NCI-H128 (cell line): ENCODE measurements around the gene GRHPR.
"Not testable (repeated sequence)": the region's sequence is repeated elsewhere in the genome, so short reads cannot be mapped to it uniquely, and the experiment has no call there.

Source experiments
- DNase-seq: peaks from one replicate; lab custom pipeline; 2025; ENCODE audit not compliant: unreplicated experiment; lab: John Stamatoyannopoulos, UW

GRHPR gene

DNA sequence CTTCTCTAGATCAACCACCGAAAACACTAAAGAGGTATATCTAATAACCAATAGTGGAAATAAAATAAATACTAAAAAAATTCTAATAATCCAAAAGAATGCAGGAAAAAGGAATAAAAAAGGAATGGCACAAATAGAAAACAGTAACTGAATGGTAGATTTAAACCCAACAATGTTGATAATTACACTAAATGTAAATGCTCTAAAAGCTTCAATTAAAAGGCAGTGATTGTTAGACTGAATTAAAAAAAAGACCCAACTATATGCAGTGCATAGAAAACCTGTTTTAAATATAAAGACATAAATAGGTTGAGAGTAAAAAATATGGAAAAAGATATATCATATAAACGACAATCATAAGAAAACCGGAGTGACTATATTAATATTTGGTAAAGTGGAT is 51.9 kb downstream of the GRHPR start:
- DNase-seq = no peak

DNA sequence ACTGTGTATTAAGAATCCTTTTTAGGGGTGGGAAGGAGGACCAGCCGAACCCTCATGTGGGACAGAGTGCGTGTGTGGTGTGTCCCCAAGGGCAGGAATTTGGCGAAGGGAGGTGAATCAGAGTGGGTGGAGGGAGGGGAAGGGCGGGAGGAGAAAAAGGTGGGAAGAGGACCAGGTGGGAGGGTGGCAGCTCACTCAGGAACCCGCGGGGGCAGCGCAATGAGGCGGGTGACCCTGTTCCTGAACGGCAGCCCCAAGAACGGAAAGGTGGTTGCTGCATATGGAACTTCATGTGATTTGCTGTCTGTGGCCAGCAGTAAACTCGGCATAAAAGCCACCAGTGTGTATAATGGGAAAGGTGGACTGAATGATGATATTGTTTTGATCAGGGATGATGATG is 54.4 kb downstream of the GRHPR start:
- DNase-seq = no peak

DNA sequence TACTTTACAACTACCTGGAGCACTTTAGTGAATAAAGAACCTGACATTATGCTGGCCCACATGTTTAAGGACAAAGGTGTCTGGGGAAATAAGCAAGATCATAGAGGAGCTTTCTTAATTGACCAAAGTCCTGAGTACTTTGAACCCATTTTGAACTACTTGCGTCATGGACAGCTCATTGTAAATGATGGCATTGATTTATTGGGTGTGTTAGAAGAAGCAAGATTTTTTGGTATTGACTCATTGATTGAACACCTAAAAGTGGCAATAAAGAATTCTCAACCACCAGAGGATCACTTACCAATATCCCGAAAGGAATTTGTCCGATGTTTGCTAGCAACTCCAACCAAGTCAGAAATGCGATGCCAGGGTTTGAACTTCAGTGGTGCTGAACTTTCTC is 54.9 kb downstream of the GRHPR start:
- DNase-seq = not testable (repeated sequence)

DNA sequence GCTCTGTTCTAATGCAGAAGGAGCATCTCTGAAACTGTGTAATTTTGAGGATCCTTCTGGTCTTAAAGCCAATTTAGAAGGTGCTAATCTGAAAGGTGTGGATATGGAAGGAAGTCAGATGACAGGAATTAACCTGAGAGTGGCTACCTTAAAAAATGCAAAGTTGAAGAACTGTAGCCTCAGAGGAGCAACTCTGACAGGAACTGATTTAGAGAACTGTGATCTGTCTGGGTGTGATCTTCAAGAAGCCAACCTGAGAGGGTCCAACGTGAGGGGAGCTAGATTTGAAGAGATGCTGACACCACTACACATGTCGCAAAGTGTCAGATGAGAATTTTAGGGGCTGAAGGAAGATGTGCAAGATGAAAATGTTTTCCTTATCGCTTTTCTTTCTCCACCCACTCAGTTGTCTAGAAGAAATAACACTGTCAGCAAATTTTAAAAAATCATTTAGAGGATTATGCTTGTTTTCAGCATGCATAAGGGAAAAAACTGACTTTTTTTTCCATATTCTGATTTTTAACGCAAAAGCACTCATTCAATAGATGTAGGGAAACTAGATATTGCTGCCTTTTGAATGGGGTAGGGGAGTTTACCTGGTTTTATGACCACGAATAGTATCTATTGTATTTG is 55.6 kb downstream of the GRHPR start:
- DNase-seq = not testable (repeated sequence)

DNA sequence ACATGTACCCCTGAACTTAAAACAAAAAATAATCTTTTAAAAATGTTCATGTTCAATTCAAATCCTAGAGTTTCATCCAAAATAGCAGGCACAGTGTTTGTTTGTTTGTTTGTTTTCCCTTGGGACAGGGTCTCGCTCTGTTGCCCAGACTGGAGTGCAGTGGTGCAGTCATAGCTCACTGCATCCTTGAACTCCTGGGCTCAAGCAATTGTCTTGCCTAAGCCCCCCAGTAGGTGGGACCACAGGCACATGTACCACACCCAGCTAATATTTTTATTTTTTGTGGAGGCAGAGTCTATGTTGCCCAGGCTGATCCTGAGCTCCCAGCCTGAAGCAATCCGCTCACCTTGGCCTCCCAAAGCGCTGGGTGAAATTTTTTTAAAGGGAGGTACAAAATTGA is 58.3 kb downstream of the GRHPR start:
- DNase-seq = no peak

DNA sequence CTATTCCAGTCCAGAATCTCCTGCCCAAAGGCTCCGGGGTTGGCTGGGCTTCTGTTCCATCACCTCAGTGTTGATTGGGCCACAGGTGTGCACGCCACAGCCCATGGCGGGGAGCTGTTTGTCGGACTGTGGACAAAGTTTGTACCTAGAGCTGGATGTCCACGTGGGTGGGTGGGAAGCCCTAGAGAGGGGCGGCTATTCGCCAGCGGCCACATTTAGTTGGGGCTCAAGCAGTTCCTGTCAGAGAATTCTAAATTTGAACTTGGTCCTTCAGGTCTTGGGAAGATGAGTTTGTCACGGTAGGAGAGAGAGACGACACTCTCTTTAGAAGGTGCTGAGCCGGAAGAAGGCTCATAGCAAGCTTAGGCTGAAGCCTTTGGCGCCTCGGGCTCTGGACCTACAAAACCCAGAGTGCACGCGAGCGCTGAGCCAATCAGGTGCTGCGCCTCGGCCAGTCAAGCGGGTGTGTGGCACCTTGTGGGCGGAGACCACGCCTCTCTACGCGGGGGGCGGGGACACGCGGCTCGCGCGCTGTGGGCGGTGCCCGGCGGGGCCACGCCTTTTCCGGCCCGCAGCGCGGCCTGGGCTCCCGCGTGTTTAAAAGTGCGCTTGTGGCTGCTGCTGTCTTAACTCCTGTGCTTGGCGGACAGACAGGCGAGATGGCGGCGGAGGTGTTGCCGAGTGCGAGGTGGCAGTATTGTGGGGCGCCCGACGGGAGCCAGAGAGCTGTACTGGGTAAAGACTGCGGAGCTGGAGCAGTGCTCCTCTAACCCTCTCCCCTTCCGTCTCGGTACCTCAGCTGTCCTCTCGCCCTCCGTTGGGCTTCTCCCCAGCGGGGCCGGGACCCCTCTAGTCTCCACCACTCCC is 63.1 kb downstream of the GRHPR start, which contains the start of gene POLR1E:
POLR1E (plus strand) TSS at position 560 of the 867 bp plus-strand sequence; CDS start at position 660, 100 bp downstream.
- DNase-seq = peak; percentile 96

DNA sequence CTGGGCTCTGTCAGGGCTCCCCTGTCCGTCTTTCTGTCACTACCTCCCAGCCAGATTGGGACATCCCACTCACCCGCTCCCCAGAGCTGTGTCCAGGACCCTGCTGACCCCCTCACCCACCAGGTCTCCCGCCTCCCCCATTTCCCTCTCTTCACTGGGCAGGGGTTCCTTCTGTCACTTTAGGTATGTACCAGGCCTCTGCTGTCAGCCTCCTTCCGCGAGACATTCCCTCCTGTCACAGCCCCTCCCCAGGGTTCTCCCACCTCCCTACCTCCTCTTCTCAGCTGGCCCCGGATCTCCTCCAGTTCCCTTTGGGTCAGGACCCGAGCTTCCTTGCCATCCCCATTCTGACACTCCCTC is 63.7 kb downstream of the GRHPR start:
- DNase-seq = no peak
